Measurements from ENCODE around the gene LITAF.

- TF ChIP-seq CTCF (IDR thresholded peaks at IDR 0.05) (no peak), POLR2A (IDR thresholded peaks at IDR 0.05) (no peak), EP300 (IDR thresholded peaks at IDR 0.05) (no peak)
Observed at GRCh38 chr16:11596572-11597226, 10.0 kb upstream of the LITAF start.
